ENCODE data around the gene ZNF35.

Gene ZNF35

DNA sequence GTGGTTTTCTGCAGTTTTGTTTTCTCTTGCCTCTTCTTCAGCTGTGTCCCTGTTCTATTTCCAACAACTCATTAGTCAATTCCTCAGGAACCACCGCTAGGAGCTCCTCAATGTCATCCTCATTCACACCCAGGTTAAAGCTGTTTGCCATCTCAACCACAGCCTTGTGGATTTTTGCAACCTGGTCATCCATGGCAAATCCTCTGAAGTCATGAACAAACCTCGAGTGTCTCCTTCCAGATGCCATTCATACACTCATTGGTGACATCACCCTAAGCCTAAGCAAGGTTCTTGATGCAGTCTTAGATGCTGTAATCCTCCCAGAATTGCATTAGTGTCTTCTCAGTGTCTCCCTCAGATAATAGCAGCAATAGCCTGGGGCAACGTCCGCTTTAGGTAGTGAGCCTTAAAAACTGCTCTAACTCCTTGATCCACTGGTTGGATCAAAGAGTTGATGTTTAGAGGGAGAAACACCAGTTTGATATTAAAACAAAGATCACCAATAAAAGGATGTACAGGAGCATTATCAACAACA, 32.5 kb downstream of the ZNF35 start:
- TF ChIP-seq, protein P1, sequence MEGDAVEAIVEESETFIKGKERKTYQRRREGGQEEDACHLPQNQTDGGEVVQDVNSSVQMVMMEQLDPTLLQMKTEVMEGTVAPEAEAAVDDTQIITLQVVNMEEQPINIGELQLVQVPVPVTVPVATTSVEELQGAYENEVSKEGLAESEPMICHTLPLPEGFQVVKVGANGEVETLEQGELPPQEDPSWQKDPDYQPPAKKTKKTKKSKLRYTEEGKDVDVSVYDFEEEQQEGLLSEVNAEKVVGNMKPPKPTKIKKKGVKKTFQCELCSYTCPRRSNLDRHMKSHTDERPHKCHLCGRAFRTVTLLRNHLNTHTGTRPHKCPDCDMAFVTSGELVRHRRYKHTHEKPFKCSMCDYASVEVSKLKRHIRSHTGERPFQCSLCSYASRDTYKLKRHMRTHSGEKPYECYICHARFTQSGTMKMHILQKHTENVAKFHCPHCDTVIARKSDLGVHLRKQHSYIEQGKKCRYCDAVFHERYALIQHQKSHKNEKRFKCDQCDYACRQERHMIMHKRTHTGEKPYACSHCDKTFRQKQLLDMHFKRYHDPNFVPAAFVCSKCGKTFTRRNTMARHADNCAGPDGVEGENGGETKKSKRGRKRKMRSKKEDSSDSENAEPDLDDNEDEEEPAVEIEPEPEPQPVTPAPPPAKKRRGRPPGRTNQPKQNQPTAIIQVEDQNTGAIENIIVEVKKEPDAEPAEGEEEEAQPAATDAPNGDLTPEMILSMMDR (IDR thresholded peaks at IDR 0.05; ENCODE audit: control insufficient read depth, extremely low read depth, insufficient read depth) = no peak
- no peak for DNase-seq (ENCODE audit: low read depth)
- H3K4me3 ChIP-seq (ENCODE audit: low read depth, low read length) = no peak overlapping the region

DNA sequence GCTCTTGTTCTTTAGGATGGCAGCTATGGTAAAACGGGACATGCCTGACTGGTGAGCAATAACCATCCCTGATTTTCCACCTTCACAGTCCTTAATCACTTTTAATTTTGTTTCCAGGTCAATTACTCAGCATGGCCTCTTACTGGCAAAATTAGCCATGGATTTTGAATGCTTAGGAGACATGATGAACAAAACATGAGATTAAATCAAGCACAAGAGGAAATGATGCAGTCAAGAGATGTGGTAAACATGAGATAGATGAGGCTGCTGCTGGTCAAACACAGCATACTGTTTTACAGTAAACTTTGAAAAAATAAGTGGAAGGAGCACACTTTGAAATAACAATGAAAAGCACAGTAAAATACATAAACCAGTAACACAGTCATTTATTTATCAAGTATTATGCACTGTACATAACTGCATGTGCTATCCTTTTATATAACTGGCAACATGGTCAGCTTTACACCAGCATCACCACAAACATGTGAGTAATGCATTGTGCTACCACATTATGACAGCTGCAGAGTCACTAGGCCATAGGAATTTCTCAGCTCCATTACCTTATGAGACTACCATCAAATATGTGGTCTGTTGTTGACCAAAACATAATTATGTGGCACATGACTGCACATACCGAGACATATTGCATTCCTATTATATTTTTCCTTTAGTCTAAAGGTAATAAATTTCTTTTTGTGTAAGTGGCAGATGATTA, 33.8 kb downstream of the ZNF35 start:
- TF ChIP-seq, protein P1 (IDR thresholded peaks at IDR 0.05; ENCODE audit: control insufficient read depth, extremely low read depth, insufficient read depth) = no peak
- DNase-seq (ENCODE audit: low read depth) = no peak
- no peak overlapping the region for H3K4me3 ChIP-seq (ENCODE audit: low read depth, low read length)

DNA sequence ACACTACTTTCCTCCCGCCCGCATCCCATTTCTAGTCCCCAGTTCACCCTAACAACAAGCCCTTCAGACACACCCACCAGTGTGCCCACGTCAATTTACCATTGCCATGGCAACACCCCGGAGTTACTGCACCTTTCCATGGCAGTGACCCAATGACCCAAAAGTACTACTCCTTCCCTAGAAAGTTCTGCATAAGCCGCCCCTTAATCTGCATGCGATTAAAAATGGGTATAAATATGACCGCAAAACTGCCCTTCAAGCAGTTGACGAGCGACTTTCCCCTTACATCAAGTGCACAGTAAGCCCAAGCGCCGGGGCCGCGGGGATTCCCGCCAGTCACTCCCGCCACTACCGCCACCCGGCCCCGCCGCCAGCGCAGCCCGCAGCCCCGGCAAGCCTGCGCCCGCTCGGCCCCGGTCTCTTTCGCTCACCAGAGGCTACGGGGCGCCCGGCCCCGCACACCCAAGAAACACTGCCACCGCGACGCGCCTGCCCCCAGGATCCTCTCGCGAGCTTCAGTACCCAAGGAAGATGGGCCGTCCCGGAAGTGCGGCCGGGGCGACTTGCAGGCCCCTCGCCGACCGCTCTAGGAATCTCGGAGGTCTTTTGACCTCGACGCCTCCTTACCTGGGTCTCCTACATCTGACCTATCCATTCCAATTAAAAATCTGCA, 36.7 kb downstream of the ZNF35 start:
- TF ChIP-seq, protein P1 (IDR thresholded peaks at IDR 0.05; ENCODE audit: control insufficient read depth, extremely low read depth, insufficient read depth) = no peak
- no peak for DNase-seq (ENCODE audit: low read depth)
- no peak overlapping the region for H3K4me3 ChIP-seq (ENCODE audit: low read depth, low read length)

DNA sequence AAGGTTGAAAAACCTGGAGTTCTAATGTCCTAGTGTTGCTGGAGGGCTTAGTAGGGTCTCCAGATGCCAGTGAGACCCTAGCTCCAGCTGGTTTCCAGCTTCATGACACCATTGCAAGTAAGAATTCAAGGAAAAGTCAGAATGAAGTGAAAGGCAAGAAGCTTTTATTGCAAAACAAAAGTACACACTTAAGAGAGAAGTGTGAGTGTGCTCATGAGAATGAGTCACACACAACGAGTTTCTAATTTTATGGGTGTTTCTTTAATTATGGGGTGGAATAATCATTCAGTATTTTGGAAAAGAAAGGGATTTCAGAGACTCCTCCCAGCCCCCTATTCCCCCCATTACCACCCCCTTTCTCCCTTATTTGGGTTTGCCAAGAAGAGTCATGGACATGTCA, 39.4 kb downstream of the ZNF35 start:
- TF ChIP-seq, protein P1 (IDR thresholded peaks at IDR 0.05; ENCODE audit: control insufficient read depth, extremely low read depth, insufficient read depth) = no peak
- no peak overlapping the region for H3K4me3 ChIP-seq (ENCODE audit: low read depth, low read length)
- DNase-seq (ENCODE audit: low read depth) = no peak
